Keratinocyte (primary cell): Measurements from ENCODE around the gene ADAM33. TPM values are rescaled to one million over a fixed set of nuclear protein-coding genes. Genes with fewer than 3 reads are reported as not detected.

Experiments
- DNase-seq: peaks from one replicate; pipeline ENCODE4 v3.0.0-alpha.2; 2011; ENCODE audit warnings: low read depth, missing footprints, low spot score
- FAIRE-seq: peaks from 2 replicates; lab custom pipeline; 2011; peaks lifted over from hg19 to GRCh38; lab: Jason Lieb, UNC
- H2AFZ ChIP-seq: 2 replicates; pipeline ENCODE4 v1.6.0; 2012; ENCODE audit warnings: low read length, control low read depth, inconsistent platforms; ENCODE audit not compliant: control insufficient read depth
- H3K27ac ChIP-seq: 2 replicates; pipeline ENCODE4 v1.5.1; 2011; ENCODE audit warnings: low read length; ENCODE audit not compliant: control insufficient read depth, insufficient read depth
- H3K27me3 ChIP-seq: 3 replicates; pipeline ENCODE4 v1.6.0; 2011; ENCODE audit warnings: low read length; ENCODE audit not compliant: control insufficient read depth, insufficient read depth; ENCODE audit errors: extremely low read depth
- H3K36me3 ChIP-seq, 2 experiments: 2 replicates in 1 of 2; 3 replicates in 1 of 2; pipeline ENCODE4 v1.5.1; 2011; ENCODE audit warnings: low read length in 2 of 2, mild to moderate bottlenecking in 1 of 2; ENCODE audit not compliant: control insufficient read depth in 2 of 2, insufficient read depth in 2 of 2; ENCODE audit errors: extremely low read depth in 1 of 2
- H3K4me1 ChIP-seq: 3 replicates; pipeline ENCODE4 v1.5.1; 2011; ENCODE audit warnings: low read length; ENCODE audit not compliant: control insufficient read depth, insufficient read depth; ENCODE audit errors: extremely low read depth
- H3K4me2 ChIP-seq: 3 replicates; pipeline ENCODE4 v1.6.0; 2011; ENCODE audit warnings: low read depth, low read length; ENCODE audit not compliant: control insufficient read depth, insufficient read depth; ENCODE audit errors: extremely low read depth
- H3K4me3 ChIP-seq, 3 experiments: fragments of 200-600 bp in 1 of 3; sonication (generic) in 1 of 3; 2 replicates in 2 of 3; 3 replicates in 1 of 3; pipeline ENCODE4 v1.5.1; 2011 to 2016; ENCODE audit warnings: low read length in 3 of 3, mild to moderate bottlenecking in 3 of 3, control low read depth in 2 of 3, inconsistent platforms in 1 of 3, low read depth in 1 of 3, mixed read lengths in 1 of 3, mixed run types in 1 of 3, moderate library complexity in 1 of 3; ENCODE audit not compliant: control insufficient read depth in 2 of 3, insufficient read depth in 2 of 3; ENCODE audit errors: extremely low read depth in 1 of 3
- H3K79me2 ChIP-seq: 2 replicates; pipeline ENCODE4 v1.6.0; 2012; ENCODE audit warnings: low read length; ENCODE audit not compliant: control insufficient read depth, insufficient read depth
- H3K9ac ChIP-seq: 3 replicates; pipeline ENCODE4 v1.6.0; 2011; ENCODE audit warnings: low read length; ENCODE audit not compliant: control insufficient read depth, insufficient read depth; ENCODE audit errors: extremely low read depth
- H3K9me1 ChIP-seq: 3 replicates; pipeline ENCODE4 v1.6.0; 2011; ENCODE audit warnings: low read length; ENCODE audit not compliant: control insufficient read depth, insufficient read depth; ENCODE audit errors: extremely low read depth
- H3K9me3 ChIP-seq: 2 replicates; pipeline ENCODE4 v1.5.1; 2012; ENCODE audit warnings: low read depth, low read length; ENCODE audit not compliant: control insufficient read depth
- H4K20me1 ChIP-seq: 3 replicates; pipeline ENCODE4 v1.6.0; 2011; ENCODE audit warnings: low read length; ENCODE audit not compliant: control insufficient read depth, insufficient read depth; ENCODE audit errors: extremely low read depth
- EZH2 ChIP-seq: IDR thresholded peaks from one replicate; pipeline ENCODE4 v1.6.1; 2012; ENCODE audit warnings: inconsistent platforms, mild to moderate bottlenecking, low read length, moderate library complexity
- dilution Hi-C: fragments of 300-500 bp; cut with MboI; formaldehyde crosslinking; loops from one replicate; pipeline ENCODE4 v1.7.0; 2020; ENCODE audit warnings: low sequenced_read_pairs; ENCODE audit not compliant: extremely low pct_ligation_motif_present
- polyA plus RNA-seq, 5 experiments: library from polyadenylated mRNA; depleted of rRNA in 3 of 5; stranded (reverse) in 3 of 5; stranded (forward) in 1 of 5; unstranded in 1 of 5; fragments of >200 nt; gene quantifications; 1 replicate in 1 of 5; 2 replicates in 3 of 5; 3 replicates in 1 of 5; pipeline versions ENCODE4 v1.2.1 to v1.2.3, GENCODE V29; 2011 to 2012; ENCODE audit warnings: missing spikeins in 2 of 5, low read depth in 1 of 5, low replicate concordance in 1 of 5
- TF ChIP-seq, protein P1 (sequence below), 3 experiments: IDR thresholded peaks in 1 of 3; conservative IDR thresholded peaks in 1 of 3; optimal IDR thresholded peaks in 1 of 3; 2 replicates in 2 of 3; 3 replicates in 1 of 3; pipeline versions ENCODE3 to v1.5.1; 2011; ENCODE audit warnings: low read length in 3 of 3, mild to moderate bottlenecking in 3 of 3, moderate library complexity in 2 of 3, control low read depth in 1 of 3, inconsistent platforms in 1 of 3; ENCODE audit not compliant: insufficient read depth in 2 of 3; ENCODE audit errors: extremely low read depth in 1 of 3

Gene ADAM33
- polyA plus RNA-seq, 1 donor (not counting 4 experiments of a cell fraction or from before 2014, with no cell fraction given), result not detected

DNA sequence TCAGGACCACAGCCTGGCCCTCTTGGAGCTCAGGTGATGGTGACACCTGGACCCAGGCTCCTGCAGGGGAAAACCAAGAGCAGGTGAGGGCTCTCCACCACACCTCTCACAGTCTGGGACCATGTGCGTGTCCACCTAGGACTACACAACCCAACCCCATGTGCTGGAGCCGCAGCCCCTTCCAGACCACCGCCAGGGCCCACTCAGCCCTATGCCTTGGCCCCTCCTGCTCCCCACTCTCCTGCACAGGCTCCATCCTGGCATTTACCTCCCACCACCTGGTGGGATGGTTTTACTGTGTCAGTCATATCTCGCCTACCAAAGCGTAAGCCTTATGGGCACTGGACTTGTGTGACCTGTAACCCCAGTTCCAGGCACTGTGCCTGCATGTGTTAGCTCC lies 13.1 kb upstream of the ADAM33 start:
- no peak overlapping the region for H3K4me2 ChIP-seq
- TF ChIP-seq, protein P1, sequence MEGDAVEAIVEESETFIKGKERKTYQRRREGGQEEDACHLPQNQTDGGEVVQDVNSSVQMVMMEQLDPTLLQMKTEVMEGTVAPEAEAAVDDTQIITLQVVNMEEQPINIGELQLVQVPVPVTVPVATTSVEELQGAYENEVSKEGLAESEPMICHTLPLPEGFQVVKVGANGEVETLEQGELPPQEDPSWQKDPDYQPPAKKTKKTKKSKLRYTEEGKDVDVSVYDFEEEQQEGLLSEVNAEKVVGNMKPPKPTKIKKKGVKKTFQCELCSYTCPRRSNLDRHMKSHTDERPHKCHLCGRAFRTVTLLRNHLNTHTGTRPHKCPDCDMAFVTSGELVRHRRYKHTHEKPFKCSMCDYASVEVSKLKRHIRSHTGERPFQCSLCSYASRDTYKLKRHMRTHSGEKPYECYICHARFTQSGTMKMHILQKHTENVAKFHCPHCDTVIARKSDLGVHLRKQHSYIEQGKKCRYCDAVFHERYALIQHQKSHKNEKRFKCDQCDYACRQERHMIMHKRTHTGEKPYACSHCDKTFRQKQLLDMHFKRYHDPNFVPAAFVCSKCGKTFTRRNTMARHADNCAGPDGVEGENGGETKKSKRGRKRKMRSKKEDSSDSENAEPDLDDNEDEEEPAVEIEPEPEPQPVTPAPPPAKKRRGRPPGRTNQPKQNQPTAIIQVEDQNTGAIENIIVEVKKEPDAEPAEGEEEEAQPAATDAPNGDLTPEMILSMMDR (optimal IDR thresholded peaks at IDR 0.05 in 1 of 3, IDR thresholded peaks at IDR 0.05 in 1 of 3, conservative IDR thresholded peaks at IDR 0.05 in 1 of 3; ENCODE audit: extremely low read depth in 1 of 3, insufficient read depth in 2 of 3, low read length in 3 of 3), result no peak
- no peak for TF ChIP-seq EZH2
- no peaks in the 10 kb centered on the region for H3K79me2 ChIP-seq
- no peak overlapping the region for H3K4me3 ChIP-seq
- no peaks in the 10 kb centered on the region for H3K9me1 ChIP-seq
- H3K27me3 ChIP-seq, result no peaks in the 10 kb centered on the region
- no peaks in the 10 kb centered on the region for H3K36me3 ChIP-seq
- no peak for DNase-seq
- H3K4me1 ChIP-seq, result no peaks in the 10 kb centered on the region
- H2AFZ ChIP-seq, result no peak overlapping the region
- no peak for FAIRE-seq
- dilution Hi-C loops, result no loop called here
- H4K20me1 ChIP-seq, result no peaks in the 10 kb centered on the region
- H3K27ac ChIP-seq, result no peak overlapping the region
- H3K9ac ChIP-seq, result no peak overlapping the region
- no peaks in the 10 kb centered on the region for H3K9me3 ChIP-seq

DNA sequence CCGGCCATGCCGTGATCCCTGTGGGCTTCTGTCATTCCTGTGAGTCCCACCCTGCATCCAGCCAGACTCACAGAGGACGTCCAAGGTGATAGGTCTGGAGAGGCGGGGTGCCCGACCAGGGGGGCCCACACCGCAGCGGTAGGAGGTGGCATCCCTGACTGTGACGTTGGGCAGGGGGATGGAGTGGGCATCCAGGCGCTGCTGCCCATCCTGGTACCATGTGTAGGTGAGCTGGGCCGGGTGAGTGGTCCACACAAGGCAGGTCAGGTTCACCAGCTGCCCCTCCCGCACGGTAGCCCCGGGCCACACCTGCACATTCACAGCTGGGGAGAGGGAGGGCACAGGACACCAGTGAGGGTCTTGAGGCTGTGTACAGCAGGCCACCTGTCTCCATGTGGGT lies 11.6 kb upstream of the ADAM33 start:
- Histone ChIP-seq H3K9ac (no peak overlapping the region), H3K36me3 (no peaks in the 10 kb centered on the region), H3K4me2 (no peak overlapping the region), H3K27me3 (no peaks in the 10 kb centered on the region), H3K27ac (no peak overlapping the region), H2AFZ (no peak overlapping the region), H3K9me3 (no peaks in the 10 kb centered on the region), H3K9me1 (no peaks in the 10 kb centered on the region), H3K4me3 (no peak overlapping the region), H3K4me1 (no peaks in the 10 kb centered on the region), H4K20me1 (no peaks in the 10 kb centered on the region), H3K79me2 (no peaks in the 10 kb centered on the region)
- dilution Hi-C loops, result no loop called here
- no peak for DNase-seq
- FAIRE-seq, result no peak
- TF ChIP-seq, protein P1 (optimal IDR thresholded peaks at IDR 0.05 in 1 of 3, IDR thresholded peaks at IDR 0.05 in 1 of 3, conservative IDR thresholded peaks at IDR 0.05 in 1 of 3; ENCODE audit: extremely low read depth in 1 of 3, insufficient read depth in 2 of 3, low read length in 3 of 3), result no peak
- no peak for TF ChIP-seq EZH2
